WI38 (cell line): ENCODE measurements around the gene EDNRB.
"Not testable (repeated sequence)": the region's sequence is repeated elsewhere in the genome, so short reads cannot be mapped to it uniquely, and the experiment has no call there.

Source experiments
- H3K4me3 ChIP-seq: 2 replicates; pipeline ENCODE4 v1.5.1; 2011; ENCODE audit warnings: low read depth, mild to moderate bottlenecking, control low read depth, low read length
- CTCF ChIP-seq: IDR thresholded peaks from 2 replicates; pipeline ENCODE4 v1.5.1; 2012; ENCODE audit warnings: low read depth, mild to moderate bottlenecking, control low read depth, low read length

The EDNRB gene

GRCh38 chr13:77853703-77854102 is 64.9 kb downstream of the EDNRB start:
- TF ChIP-seq CTCF = no peak
- H3K4me3 ChIP-seq = no peak overlapping the region

- not testable (repeated sequence) for H3K4me3 ChIP-seq
These were observed 70.6 kb downstream of the EDNRB start for GRCh38 chr13:77848050-77848449.

- no peak overlapping the region for H3K4me3 ChIP-seq
- no peak for TF ChIP-seq CTCF
These were observed 72.5 kb downstream of the EDNRB start for GRCh38 chr13:77846173-77846572.
